Esophagus muscularis mucosa (tissue), 3 donors: ENCODE results near the gene USP15.

Experiments used
- POLR2A ChIP-seq: fragments of 450-650 bp; IDR thresholded peaks from one replicate; pipeline ENCODE4 v1.6.1; 2017; ENCODE audit warnings: antibody characterized with exemption, moderate library complexity, mild to moderate bottlenecking, low read depth
- POLR2AphosphoS5 ChIP-seq, 2 donors: sonication (generic); formaldehyde crosslinking; IDR thresholded peaks; one replicate each; pipeline ENCODE4 v1.6.1; 2017; ENCODE audit warnings: antibody characterized with exemption in 2 of 2
- TF ChIP-seq, protein P1 (sequence below), 3 experiments: fragments of 200-600 bp in 2 of 3; fragments of 450-650 bp in 1 of 3; sonication (generic) in 2 of 3; IDR thresholded peaks; one replicate each; pipeline ENCODE4 v1.5.1; 2017 to 2019; ENCODE audit warnings: antibody characterized with exemption in 3 of 3, mild to moderate bottlenecking in 2 of 3, moderate library complexity in 1 of 3

DNA sequence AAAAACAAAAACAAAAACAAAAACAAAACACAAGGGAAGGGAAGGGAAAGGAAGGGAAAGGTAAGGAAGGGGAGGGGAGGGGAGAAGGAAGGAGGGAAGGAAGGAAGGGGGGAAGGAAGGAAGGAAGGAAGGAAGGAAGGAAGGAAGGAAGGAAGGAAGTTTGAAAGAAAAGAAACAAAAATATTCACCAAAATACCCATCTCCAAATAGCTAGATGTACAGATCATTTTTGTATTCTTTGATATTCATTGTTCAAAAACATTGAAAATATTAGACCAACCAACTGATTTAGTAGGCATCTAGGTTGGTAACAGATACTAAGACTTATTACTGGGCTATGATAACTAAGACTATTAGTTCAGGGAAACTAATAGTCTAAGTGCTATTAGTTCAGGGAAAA is 39.1 kb upstream of the USP15 start:
- no peak for TF ChIP-seq POLR2A
- TF ChIP-seq, protein P1, sequence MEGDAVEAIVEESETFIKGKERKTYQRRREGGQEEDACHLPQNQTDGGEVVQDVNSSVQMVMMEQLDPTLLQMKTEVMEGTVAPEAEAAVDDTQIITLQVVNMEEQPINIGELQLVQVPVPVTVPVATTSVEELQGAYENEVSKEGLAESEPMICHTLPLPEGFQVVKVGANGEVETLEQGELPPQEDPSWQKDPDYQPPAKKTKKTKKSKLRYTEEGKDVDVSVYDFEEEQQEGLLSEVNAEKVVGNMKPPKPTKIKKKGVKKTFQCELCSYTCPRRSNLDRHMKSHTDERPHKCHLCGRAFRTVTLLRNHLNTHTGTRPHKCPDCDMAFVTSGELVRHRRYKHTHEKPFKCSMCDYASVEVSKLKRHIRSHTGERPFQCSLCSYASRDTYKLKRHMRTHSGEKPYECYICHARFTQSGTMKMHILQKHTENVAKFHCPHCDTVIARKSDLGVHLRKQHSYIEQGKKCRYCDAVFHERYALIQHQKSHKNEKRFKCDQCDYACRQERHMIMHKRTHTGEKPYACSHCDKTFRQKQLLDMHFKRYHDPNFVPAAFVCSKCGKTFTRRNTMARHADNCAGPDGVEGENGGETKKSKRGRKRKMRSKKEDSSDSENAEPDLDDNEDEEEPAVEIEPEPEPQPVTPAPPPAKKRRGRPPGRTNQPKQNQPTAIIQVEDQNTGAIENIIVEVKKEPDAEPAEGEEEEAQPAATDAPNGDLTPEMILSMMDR (IDR thresholded peaks at IDR 0.05): no peak
- TF ChIP-seq POLR2AphosphoS5 (IDR thresholded peaks at IDR 0.05): no peak
